PC-9 (cell line): ENCODE results near the gene CUL2. TPM values are rescaled to one million over a fixed set of nuclear protein-coding genes. Genes with fewer than 3 reads are reported as not detected.

Source experiments
- BruUV-seq: library from RNA; stranded (reverse); fragments of 400-500 nt; replicated peaks from 2 replicates; lab custom pipeline; 2021; lab: Mats Ljungman, UMichigan
- CTCF ChIA-PET: fragments of 300-600 bp; sonication (Branson Sonifier 250); formaldehyde crosslinking; loops from one replicate; lab custom pipeline; 2022; ENCODE audit warnings: antibody characterized with exemption; lab: Charles Lee
- POLR2A ChIA-PET: fragments of 300-600 bp; sonication (Branson Sonifier 250); formaldehyde crosslinking; loops from one replicate; lab custom pipeline; 2022; ENCODE audit warnings: antibody characterized with exemption; ENCODE audit not compliant: unreplicated experiment; lab: Charles Lee
- DNase-seq, 2 experiments: peaks; one replicate each; pipeline versions ENCODE4 v3.0.0 to v3.0.0-alpha.2; 2015 to 2022; ENCODE audit warnings: mixed read lengths in 1 of 2
- H2AFZ ChIP-seq: fragments of 200-600 bp; sonication (generic); 2 replicates; pipeline ENCODE4 v1.8.1; 2017; ENCODE audit warnings: antibody characterized with exemption
- H3F3A ChIP-seq: fragments of 200-600 bp; sonication (generic); 2 replicates; pipeline ENCODE4 v1.8.1; 2017; ENCODE audit warnings: antibody characterized with exemption, mild to moderate bottlenecking, low read depth; ENCODE audit not compliant: insufficient read depth
- H3K27ac ChIP-seq: fragments of 200-600 bp; sonication (generic); 2 replicates; pipeline ENCODE4 v1.6.1; 2016; ENCODE audit warnings: mixed run types
- H3K27me3 ChIP-seq: fragments of 200-600 bp; sonication (generic); 2 replicates; pipeline ENCODE4 v1.6.1; 2016; ENCODE audit warnings: low read depth, mixed run types; ENCODE audit not compliant: insufficient read depth
- H3K36me3 ChIP-seq: fragments of 200-600 bp; sonication (generic); 2 replicates; pipeline ENCODE4 v1.6.1; 2016; ENCODE audit warnings: low read depth, mixed run types
- H3K4me1 ChIP-seq: fragments of 200-600 bp; sonication (generic); replicated peaks from 2 replicates; pipeline ENCODE4 v1.6.1; 2016; ENCODE audit warnings: mixed run types; ENCODE audit not compliant: insufficient read depth
- H3K4me2 ChIP-seq: fragments of 200-600 bp; sonication (generic); 2 replicates; pipeline ENCODE4 v1.6.1; 2017; ENCODE audit warnings: mixed run types
- H3K4me3 ChIP-seq: fragments of 200-600 bp; sonication (generic); 2 replicates; pipeline ENCODE4 v1.6.1; 2016; ENCODE audit warnings: mixed run types
- H3K79me2 ChIP-seq: fragments of 200-600 bp; sonication (generic); 2 replicates; pipeline ENCODE4 v1.6.1; 2017; ENCODE audit warnings: low read depth, mixed run types
- H3K9me2 ChIP-seq: fragments of 200-600 bp; sonication (generic); 2 replicates; pipeline ENCODE4 v1.8.1; 2017; ENCODE audit warnings: mild to moderate bottlenecking; ENCODE audit not compliant: insufficient read depth
- H3K9me3 ChIP-seq: fragments of 200-600 bp; sonication (generic); 2 replicates; pipeline ENCODE4 v1.8.1; 2016; ENCODE audit warnings: low read depth; ENCODE audit not compliant: insufficient read depth
- H4K20me1 ChIP-seq: fragments of 200-600 bp; sonication (generic); 2 replicates; pipeline ENCODE4 v1.8.1; 2017; ENCODE audit not compliant: insufficient read depth
- CTCF ChIP-seq: fragments of 200-600 bp; sonication (generic); conservative IDR thresholded peaks from 2 replicates; pipeline ENCODE4 v1.6.1; 2017; ENCODE audit warnings: mixed run types, antibody characterized with exemption, mild to moderate bottlenecking, moderate library complexity
- EZH2 ChIP-seq: fragments of 200-600 bp; sonication (generic); IDR thresholded peaks from 2 replicates; pipeline ENCODE4 v1.8.0; 2017; ENCODE audit warnings: antibody characterized with exemption, low read depth
- intact Hi-C: fragments of 100-400 bp; cut with micrococcal nuclease; formaldehyde crosslinking; loops from one replicate; pipeline ENCODE4 v1.10.0; 2022; ENCODE audit not compliant: unreplicated experiment
- total RNA-seq: library from RNA; stranded (reverse); gene quantifications from 2 replicates; pipeline ENCODE4 v1.2.3, GENCODE V29; 2021

CUL2 gene
- total RNA-seq, 1 experiment from 2014 or later, result 31.5 TPM

DNA sequence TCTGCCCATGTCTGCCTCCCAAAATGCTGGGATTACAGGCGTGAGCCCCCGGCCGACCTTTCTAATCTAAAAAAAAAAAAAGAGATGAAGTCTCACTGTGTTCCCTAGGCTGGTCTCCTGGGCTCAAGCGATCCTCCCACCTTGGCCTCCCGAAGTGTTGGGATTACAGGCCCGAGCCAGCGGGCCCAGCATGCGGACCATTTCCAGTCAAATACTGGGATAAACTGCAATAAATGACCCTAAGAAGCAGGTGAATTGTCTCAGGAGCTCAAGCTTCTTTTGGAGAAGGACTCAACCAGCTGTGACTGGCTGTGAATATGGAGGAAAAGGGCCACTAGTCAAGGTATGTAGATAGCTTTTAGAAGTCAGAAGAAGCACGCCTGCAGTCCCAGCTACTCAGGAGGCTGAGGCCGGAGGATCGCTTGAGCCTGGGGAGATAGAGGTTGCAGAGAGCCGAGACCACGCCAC, 36.0 kb upstream of the CUL2 start:
- no peak for DNase-seq
- intact Hi-C loops, result loop anchor here (2.0 to 10.0 kb wide), 5 partner anchors 69 to 1649 kb away; partner anchors contain the start of gene CCNY
- Histone ChIP-seq H4K20me1 (no peaks in the 10 kb centered on the region), H3K27ac (peak overlapping the region; percentile 31; the same call in 1 of the 2 replicates), H3K4me1 (peaks cover 16% of the 10 kb centered on the region), H3K4me2 (peak overlapping the region; percentile 77), H3F3A (peaks cover 16% of the 10 kb centered on the region; the same call in 1 of the 2 replicates), H3K27me3 (no peaks in the 10 kb centered on the region), H3K36me3 (no peaks in the 10 kb centered on the region), H2AFZ (peak overlapping the region; percentile 96), H3K9me2 (no peaks in the 10 kb centered on the region), H3K79me2 (peaks cover 25% of the 10 kb centered on the region), H3K9me3 (no peaks in the 10 kb centered on the region), H3K4me3 (peak overlapping the region; percentile 90)
- CTCF ChIA-PET, result interaction anchor here (0.6 to 1.2 kb wide), 5 partner anchors 10 to 95 kb away, joined by 4 to 10 read pairs (median 6); no protein-coding TSS in a partner anchor
- BruUV-seq, result no TSS peak
- TF ChIP-seq CTCF, result no peak
- TF ChIP-seq EZH2, result no peak
- POLR2A ChIA-PET, result interaction anchor here (0.6 to 0.7 kb wide), 2 partner anchors 1003 to 1609 kb away, joined by 3 to 7 read pairs; no protein-coding TSS in a partner anchor

GRCh38 chr10:35124540-35124939, 34.4 kb upstream of the CUL2 start:
- Histone ChIP-seq H3F3A (0 out of 2 replicates have a peak, but pooled peaks cover 7% of the 10 kb centered on the region), H3K36me3 (no peaks in the 10 kb centered on the region), H3K4me3 (no peak overlapping the region), H3K9me2 (no peaks in the 10 kb centered on the region), H2AFZ (no peak overlapping the region), H3K4me2 (no peak overlapping the region), H3K79me2 (peaks cover 22% of the 10 kb centered on the region), H3K9me3 (no peaks in the 10 kb centered on the region), H4K20me1 (no peaks in the 10 kb centered on the region), H3K4me1 (peaks cover 9% of the 10 kb centered on the region), H3K27ac (no peak overlapping the region), H3K27me3 (no peaks in the 10 kb centered on the region)
- intact Hi-C loops, result loop anchor here (5.0 to 10.0 kb wide), 3 partner anchors 210 to 1763 kb away; partner anchors contain the start of gene CCNY
- no peak for TF ChIP-seq CTCF
- no peak for TF ChIP-seq EZH2
- POLR2A ChIA-PET, result no interaction called here
- CTCF ChIA-PET, result no interaction called here
- DNase-seq, result no peak
- BruUV-seq, result no TSS peak

- no peak for TF ChIP-seq EZH2
- TF ChIP-seq CTCF, result no peak
- no peak overlapping the region for H3K4me2 ChIP-seq
- no peaks in the 10 kb centered on the region for H3K27me3 ChIP-seq
- no peaks in the 10 kb centered on the region for H4K20me1 ChIP-seq
- no peak overlapping the region for H3K27ac ChIP-seq
- no peak overlapping the region for H3K4me3 ChIP-seq
- no peaks in the 10 kb centered on the region for H3K9me2 ChIP-seq
- intact Hi-C loops, result no loop called here
- ChIA-PET POLR2A (no interaction called here), CTCF (no interaction called here)
- H3K36me3 ChIP-seq, result no peaks in the 10 kb centered on the region
- H3K4me1 ChIP-seq, result no peaks in the 10 kb centered on the region
- no peaks in the 10 kb centered on the region for H3K9me3 ChIP-seq
- H3F3A ChIP-seq, result no peaks in the 10 kb centered on the region
- BruUV-seq, result no TSS peak
- no peaks in the 10 kb centered on the region for H3K79me2 ChIP-seq
- H2AFZ ChIP-seq, result no peak overlapping the region
- no peak for DNase-seq
Measured at GRCh38 chr10:35119378-35119777, 29.2 kb upstream of the CUL2 start.
